Muscle of leg (tissue), 11 donors: Measurements from ENCODE around the gene CNR2. TPM values are rescaled to one million over a fixed set of nuclear protein-coding genes. Genes with fewer than 3 reads are reported as not detected.
A peak's percentile ranks its signal among the peaks of the same experiment; 100 is the strongest.

Experiments
- DNase-seq: peaks from one replicate; pipeline ENCODE4 v3.0.0; 2013
- H3K27ac ChIP-seq: one replicate; pipeline ENCODE4 v1.5.1; 2013; ENCODE audit warnings: mild to moderate bottlenecking, low read length, control low read depth
- H3K27me3 ChIP-seq: one replicate; pipeline ENCODE4 v1.6.1; 2013; ENCODE audit warnings: low read length; ENCODE audit not compliant: control insufficient read depth, insufficient read depth
- H3K36me3 ChIP-seq: one replicate; pipeline ENCODE4 v1.6.1; 2013; ENCODE audit warnings: low read length; ENCODE audit not compliant: control insufficient read depth, insufficient read depth
- H3K4me1 ChIP-seq: one replicate; pipeline ENCODE4 v1.6.1; 2013; ENCODE audit warnings: low read length; ENCODE audit not compliant: control insufficient read depth, insufficient read depth
- H3K4me3 ChIP-seq: one replicate; pipeline ENCODE4 v1.5.1; 2013; ENCODE audit warnings: low read length, control low read depth
- H3K9me3 ChIP-seq: replicated peaks from 2 replicates; pipeline ENCODE4 v1.6.1; 2013; ENCODE audit warnings: low read depth, low read length; ENCODE audit not compliant: control insufficient read depth
- WGBS: methylation state at CpG from one replicate; pipeline ENCODE4 v1.1.5; 2013; ENCODE audit warnings: missing lambda C conversion rate; ENCODE audit not compliant: insufficient coverage; 5-methylcytosine and 5-hydroxymethylcytosine counted together
- polyA plus RNA-seq, 8 donors: library from polyadenylated mRNA; unstranded; fragments of 120-200 nt; gene quantifications; one replicate each; pipeline versions ENCODE4 v1.2.1 to v1.2.3, GENCODE V29; 2013; ENCODE audit warnings: inconsistent platforms in 1 of 8, low replicate concordance in 1 of 8; ENCODE audit not compliant: insufficient read length in 8 of 8, insufficient read depth in 1 of 8
- total RNA-seq: library from RNA; stranded (reverse); fragments of 120-200 nt; gene quantifications from one replicate; pipeline ENCODE4 v1.2.4, GENCODE V29; 2013

CNR2 gene
- total and polyA plus RNA-seq, 9 donors: under 0.01 to 0.12 (median 0.05) TPM; not detected in 1

DNA sequence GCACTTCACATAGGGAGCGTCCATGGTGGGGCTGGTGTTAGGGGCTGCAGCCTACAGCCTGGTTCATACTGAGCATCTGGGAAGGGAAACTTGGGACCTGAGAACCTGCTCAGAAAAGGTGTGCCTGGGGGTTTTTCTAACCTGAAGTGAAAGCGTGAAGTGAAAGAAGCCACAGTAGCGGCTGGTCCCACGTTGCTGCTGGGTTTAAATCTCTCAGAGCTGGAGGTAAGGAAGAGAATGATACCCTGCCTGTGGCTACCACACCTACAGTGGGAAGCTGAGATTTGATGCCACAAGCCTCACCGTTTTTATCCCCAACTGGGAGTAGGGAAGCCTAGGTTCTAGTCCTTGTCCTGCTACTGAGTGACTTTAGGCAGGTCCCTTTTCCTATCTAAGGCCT lies 24.1 kb downstream of the CNR2 start:
- WGBS: 100% methylated on average over 1 of the region's 5 CpGs
- H3K27me3 ChIP-seq: peaks cover 5% of the 10 kb centered on the region
- H3K36me3 ChIP-seq: no peaks in the 10 kb centered on the region
- no peaks in the 10 kb centered on the region for H3K4me1 ChIP-seq
- no peak for DNase-seq
- no peak overlapping the region for H3K4me3 ChIP-seq
- H3K9me3 ChIP-seq: no peaks in the 10 kb centered on the region
- H3K27ac ChIP-seq: no peak overlapping the region

DNA sequence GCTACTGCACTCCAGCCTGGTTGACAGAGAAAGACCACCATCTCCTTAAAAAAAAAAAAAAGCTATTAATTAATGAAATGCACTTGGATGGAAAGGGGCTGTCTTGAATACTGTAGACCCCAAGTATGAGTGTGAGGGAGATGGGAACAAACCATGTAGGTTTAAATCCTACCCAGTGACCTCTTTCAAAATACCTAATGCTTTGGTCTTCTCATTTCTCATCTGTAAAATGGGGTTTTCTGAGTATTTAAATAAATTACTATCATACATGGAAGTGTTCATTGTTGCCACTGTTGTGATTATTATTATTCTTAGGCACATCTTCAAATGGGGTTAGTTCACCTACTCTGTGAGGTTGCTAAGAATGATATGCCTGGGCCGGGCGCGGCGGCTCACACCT lies 27.9 kb downstream of the CNR2 start:
- 70% methylated on average over 4 of the region's 4 CpGs for WGBS
- no peak overlapping the region for H3K4me3 ChIP-seq
- H3K27ac ChIP-seq: no peak overlapping the region
- DNase-seq: no peak
- no peaks in the 10 kb centered on the region for H3K36me3 ChIP-seq
- H3K4me1 ChIP-seq: no peaks in the 10 kb centered on the region
- H3K27me3 ChIP-seq: no peaks in the 10 kb centered on the region
- no peaks in the 10 kb centered on the region for H3K9me3 ChIP-seq

DNA sequence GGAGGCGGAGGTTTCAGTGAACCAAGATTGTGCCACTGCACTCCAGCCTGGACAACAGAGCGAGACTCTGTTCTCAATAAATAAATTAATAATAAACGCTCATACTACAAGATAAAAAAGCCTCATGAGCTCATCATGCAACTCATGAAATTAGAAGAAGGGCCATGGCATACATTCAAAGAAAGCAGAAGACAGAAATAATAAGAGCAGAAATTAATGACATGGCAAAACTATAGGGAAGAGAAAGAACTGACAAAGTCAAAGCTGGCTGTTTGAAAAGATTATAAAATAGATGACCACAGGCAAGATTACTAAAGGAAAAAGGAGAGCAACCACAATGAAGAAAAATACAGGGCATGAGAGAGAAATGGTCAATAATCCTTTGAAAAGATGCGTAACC lies 30.4 kb downstream of the CNR2 start:
- H3K9me3 ChIP-seq: peaks cover 23% of the 10 kb centered on the region
- DNase-seq: no peak
- no peaks in the 10 kb centered on the region for H3K4me1 ChIP-seq
- H3K27ac ChIP-seq: no peak overlapping the region
- H3K4me3 ChIP-seq: no peak overlapping the region
- H3K36me3 ChIP-seq: no peaks in the 10 kb centered on the region
- WGBS: 50% methylated on average over 2 of the region's 4 CpGs
- no peaks in the 10 kb centered on the region for H3K27me3 ChIP-seq

DNA sequence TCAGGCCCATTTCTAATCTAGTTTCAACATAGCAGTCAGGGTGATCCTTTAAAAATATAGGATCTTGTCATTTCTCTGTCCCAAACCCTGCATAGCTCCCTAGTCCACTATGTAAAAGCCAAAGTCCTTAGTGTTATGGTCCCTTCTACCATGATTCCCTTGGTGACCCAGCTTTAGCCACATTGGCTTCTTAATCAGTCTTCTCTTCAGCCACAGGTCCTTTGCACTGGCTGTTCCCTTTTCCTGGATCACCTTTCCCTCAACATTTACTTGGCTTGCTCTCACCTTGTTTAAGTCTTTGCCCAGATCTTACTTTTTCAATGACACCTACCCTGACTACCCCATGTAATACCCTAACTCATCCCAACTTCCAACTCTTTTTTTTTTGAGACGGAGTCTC lies 33.4 kb downstream of the CNR2 start:
- Histone ChIP-seq H3K27me3 (no peaks in the 10 kb centered on the region), H3K36me3 (no peaks in the 10 kb centered on the region), H3K27ac (no peak overlapping the region), H3K9me3 (peaks cover 24% of the 10 kb centered on the region), H3K4me3 (no peak overlapping the region), H3K4me1 (no peaks in the 10 kb centered on the region)
- WGBS: no CpG with 5 or more reads among the region's 1 CpG
- DNase-seq: no peak

DNA sequence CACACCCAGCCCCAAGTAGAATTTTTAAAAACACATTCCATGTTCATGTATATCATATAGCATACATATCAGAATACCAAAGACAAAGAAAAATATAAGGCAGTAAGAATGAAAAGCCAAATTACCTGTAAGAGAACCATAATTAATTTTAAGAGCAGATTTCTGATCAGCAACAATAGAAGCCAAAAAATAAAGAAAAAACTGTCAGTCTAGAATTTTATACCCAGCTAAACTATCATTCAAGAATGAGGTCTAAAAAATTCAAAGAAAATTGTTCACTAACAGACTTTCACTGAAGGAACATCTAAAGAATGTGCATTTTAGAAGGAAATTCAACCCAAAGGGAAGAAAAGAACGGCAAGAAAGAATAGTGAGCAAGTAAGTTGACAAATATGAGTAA lies 34.5 kb downstream of the CNR2 start:
- Histone ChIP-seq H3K4me3 (no peak overlapping the region), H3K4me1 (no peaks in the 10 kb centered on the region), H3K27me3 (no peaks in the 10 kb centered on the region), H3K36me3 (no peaks in the 10 kb centered on the region), H3K27ac (no peak overlapping the region), H3K9me3 (peaks cover 24% of the 10 kb centered on the region)
- WGBS: no CpG with 5 or more reads among the region's 1 CpG
- DNase-seq: no peak

DNA sequence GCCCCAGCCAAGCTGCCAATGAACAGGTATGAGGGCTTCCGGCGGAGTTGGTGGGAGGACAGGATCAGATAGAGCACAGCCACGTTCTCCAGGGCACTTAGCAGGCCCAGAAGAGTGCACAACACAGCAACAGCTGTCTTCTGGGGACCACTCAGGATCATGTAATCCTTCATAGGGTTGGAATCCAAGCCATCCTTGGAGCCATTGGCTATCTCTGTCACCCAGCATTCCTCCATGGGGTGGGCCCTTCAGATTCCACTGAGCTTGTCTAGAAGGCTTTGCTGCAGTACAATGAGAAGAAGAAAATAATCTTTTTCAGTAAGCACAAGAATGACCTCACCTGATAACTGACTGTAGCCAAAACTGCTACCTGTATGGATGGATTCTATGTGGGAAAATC lies 37.8 kb downstream of the CNR2 start:
- Histone ChIP-seq H3K9me3 (peaks cover 24% of the 10 kb centered on the region), H3K36me3 (no peaks in the 10 kb centered on the region), H3K4me3 (no peak overlapping the region), H3K27me3 (no peaks in the 10 kb centered on the region), H3K4me1 (no peaks in the 10 kb centered on the region), H3K27ac (no peak overlapping the region)
- 75% methylated on average over 3 of the region's 3 CpGs for WGBS
- DNase-seq: peak; percentile 8

DNA sequence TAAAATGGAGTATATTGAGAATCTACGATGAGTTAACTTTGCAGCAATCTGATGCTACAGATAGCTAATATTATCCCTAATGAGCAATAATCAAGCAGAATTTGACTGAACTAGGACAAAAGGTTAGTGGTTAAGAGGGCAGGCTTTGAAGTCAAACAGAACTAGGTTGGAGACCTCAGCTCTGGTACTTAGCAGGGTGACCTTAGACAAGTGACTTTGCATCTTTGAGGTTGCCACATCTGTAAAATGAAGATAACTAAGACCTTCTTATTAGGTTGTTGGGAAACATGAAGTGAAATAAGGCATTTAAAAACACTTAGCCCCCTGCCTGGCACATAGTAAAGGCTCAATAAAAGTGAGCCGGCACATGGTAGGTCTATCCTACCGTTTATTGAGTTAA lies 40.7 kb downstream of the CNR2 start:
- Histone ChIP-seq H3K27me3 (peaks cover 8% of the 10 kb centered on the region), H3K9me3 (no peaks in the 10 kb centered on the region), H3K36me3 (no peaks in the 10 kb centered on the region), H3K4me1 (peaks cover 7% of the 10 kb centered on the region), H3K4me3 (no peak overlapping the region), H3K27ac (no peak overlapping the region)
- WGBS: 100% methylated on average over 2 of the region's 3 CpGs
- DNase-seq: no peak

DNA sequence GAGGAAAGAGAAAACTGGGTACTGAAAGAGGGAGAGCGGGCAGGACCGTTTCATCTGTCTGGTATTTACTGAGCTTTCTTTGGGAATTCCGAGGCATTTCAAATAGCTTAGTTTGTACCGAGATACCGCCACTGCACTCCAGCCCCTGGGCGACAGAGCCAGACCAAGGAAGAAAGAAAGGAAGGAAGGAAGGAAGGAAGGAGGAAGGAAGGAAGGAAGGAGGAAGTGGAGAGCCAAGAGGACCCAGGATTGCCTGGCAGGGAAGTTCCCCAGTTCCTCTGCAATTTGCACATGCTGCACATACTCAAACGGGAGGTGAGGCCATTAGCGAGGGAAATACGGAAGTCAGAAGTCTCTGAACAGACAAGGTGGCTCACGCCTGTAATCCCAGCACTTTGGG lies 44.1 kb downstream of the CNR2 start:
- H3K36me3 ChIP-seq: peaks cover 2% of the 10 kb centered on the region
- peak overlapping the region; percentile 71 for H3K4me3 ChIP-seq
- H3K27ac ChIP-seq: no peak overlapping the region

DNA sequence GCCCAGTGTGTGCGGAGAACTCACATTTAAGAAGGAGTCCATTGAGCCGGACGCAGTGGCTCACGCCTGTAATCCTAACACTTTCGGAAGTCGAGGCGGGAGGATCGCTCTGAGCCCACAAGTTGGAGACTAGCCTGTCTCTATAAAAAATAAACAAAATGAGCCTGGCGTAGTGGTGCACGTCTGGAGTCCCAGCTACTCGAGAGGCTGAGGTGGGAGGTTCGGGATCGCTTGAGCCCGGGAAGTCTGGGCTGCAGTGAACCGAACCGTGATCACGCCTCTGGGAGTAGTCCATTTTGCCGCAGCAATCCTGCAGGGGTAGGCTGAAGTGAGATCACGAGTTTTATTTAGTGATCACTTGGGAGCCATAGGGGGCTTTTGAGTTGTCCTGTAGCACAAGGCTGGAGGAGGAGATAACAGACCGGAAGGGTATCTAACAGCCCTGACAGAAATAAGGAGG lies 44.6 kb downstream of the CNR2 start:
- peak overlapping the region; percentile 71 for H3K4me3 ChIP-seq
- 19% methylated on average over 20 of the region's 20 CpGs for WGBS
- H3K9me3 ChIP-seq: no peaks in the 10 kb centered on the region
- no peak for DNase-seq
- peak overlapping the region; percentile 3 for H3K27ac ChIP-seq
- H3K27me3 ChIP-seq: peaks cover 9% of the 10 kb centered on the region
- peaks cover 15% of the 10 kb centered on the region for H3K4me1 ChIP-seq
- peaks cover 2% of the 10 kb centered on the region for H3K36me3 ChIP-seq

More for the DNA sequence above, 44.1 kb downstream of the CNR2 start:
- Histone ChIP-seq H3K27me3 (peaks cover 9% of the 10 kb centered on the region), H3K9me3 (no peaks in the 10 kb centered on the region), H3K4me1 (peaks cover 15% of the 10 kb centered on the region)
- DNase-seq: peak; percentile 39
- WGBS: 73% methylated on average over 9 of the region's 10 CpGs

DNA sequence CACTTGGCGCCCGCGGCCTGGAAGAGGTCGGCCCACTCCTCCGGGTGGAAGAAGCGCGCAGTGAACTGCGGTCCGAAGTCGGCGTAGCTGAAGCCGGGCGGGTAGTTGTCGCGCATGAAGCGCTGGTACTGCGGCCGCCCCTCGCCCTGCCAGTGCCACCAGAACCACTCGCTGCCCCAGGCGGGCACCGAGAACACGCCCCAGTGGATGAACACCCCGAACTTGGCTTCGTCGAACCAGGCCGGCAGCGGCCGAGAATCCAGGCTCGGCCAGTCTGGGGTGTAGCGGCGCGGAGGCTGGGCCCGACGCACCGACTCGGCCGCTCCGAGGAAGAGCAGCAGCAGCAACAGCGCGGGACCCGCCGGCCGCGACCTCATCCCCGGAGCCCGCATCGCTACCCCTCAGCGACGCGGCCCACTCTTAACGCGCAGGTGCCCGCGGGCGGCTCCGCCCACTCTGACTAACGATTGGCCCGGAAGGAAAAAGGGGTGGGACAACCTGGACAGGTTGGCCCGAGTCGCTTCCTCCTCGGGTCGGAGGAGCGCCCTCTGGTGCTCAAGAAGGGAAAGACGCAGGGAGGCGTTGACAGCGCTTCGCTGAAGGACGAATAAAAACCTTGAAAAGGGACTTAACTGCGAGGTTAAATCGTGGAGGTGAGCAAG lies 45.1 kb downstream of the CNR2 start, which contains the start of gene FUCA1:
Gene FUCA1 (minus strand): TSS at position 396 of the 662 bp plus-strand sequence. CDS start 4 bp downstream, at position 392.
- peaks cover 2% of the 10 kb centered on the region for H3K36me3 ChIP-seq
- peak within 1 kb of the TSS; percentile 3 for H3K27ac ChIP-seq
- under 1% methylated on average over 68 of the region's 71 CpGs for WGBS
- H3K27me3 ChIP-seq: peaks cover 9% of the 10 kb centered on the region
- DNase-seq: peak; percentile 96
- peak within 1 kb of the TSS; percentile 71 for H3K4me3 ChIP-seq
- peaks cover 15% of the 10 kb centered on the region for H3K4me1 ChIP-seq
- no peaks in the 10 kb centered on the region for H3K9me3 ChIP-seq

DNA sequence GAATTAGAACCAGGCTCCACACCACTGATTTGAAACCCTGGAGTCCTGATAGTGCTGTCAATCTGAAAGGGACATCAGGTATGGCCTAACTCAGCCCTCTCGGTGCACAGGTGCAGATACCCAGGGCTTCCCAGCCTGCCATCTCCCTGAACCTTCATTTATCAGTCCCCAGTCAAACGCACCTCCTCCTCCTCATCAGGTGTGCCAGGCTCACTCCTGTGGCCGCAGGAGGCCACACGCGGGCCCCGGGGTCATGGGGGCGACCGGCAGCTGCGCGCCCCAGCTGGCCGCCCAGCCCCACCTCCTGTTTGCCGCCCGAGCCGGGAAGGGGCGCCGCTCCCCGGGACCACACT lies 45.6 kb downstream of the CNR2 start:
- peak overlapping the region; percentile 71 for H3K4me3 ChIP-seq
- no peak overlapping the region for H3K27ac ChIP-seq
- H3K9me3 ChIP-seq: no peaks in the 10 kb centered on the region
- H3K27me3 ChIP-seq: peaks cover 9% of the 10 kb centered on the region
- DNase-seq: no peak
- WGBS: 2% methylated on average over 17 of the region's 17 CpGs
- H3K4me1 ChIP-seq: peaks cover 15% of the 10 kb centered on the region
- peaks cover 2% of the 10 kb centered on the region for H3K36me3 ChIP-seq
